ENCODE measurements around the gene SSH2.
"Not testable (repeated sequence)": the region's sequence is repeated elsewhere in the genome, so short reads cannot be mapped to it uniquely, and the experiment has no call there.

Gene SSH2

DNA sequence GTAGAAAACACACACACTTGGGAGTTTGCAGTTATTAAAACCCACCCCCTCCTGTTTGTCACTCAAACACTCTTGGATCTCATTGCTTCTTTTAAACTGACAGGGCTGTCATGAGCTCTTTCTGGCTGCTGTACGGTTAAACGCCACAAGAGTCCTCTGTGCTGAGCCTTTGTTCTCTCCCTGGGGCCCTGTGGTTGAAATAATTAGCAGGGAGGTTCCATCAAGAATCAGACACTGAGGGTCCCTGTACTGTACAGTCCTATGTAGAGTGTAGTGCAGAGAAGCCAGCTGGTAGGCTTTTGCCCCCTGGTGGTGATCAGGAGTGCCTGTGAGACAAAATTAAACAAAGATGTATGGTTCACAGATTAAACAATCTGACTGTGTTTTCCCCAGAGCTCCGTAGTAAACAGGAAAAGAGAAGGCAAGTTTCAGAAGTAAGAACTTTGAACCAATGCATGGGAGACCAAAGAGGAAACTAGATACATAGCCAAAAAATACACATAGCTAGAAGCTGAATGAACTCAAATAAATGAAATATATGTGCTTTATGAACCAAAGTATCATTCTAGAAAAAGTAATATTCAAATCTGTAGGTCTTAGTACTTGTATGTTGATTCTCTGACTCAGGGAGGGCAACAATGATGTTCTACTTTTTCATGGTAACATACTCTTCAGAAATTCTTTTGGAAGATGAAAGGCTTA, 1.4 kb upstream of the SSH2 start:
- DNase-seq (ENCODE audit: low read depth in 2 of 2), result peak; percentile 32 to 51

GRCh38 chr17:29930409-29931010, 482 bp upstream of the SSH2 start:
- no peak for DNase-seq (ENCODE audit: low read depth in 2 of 2)

DNA sequence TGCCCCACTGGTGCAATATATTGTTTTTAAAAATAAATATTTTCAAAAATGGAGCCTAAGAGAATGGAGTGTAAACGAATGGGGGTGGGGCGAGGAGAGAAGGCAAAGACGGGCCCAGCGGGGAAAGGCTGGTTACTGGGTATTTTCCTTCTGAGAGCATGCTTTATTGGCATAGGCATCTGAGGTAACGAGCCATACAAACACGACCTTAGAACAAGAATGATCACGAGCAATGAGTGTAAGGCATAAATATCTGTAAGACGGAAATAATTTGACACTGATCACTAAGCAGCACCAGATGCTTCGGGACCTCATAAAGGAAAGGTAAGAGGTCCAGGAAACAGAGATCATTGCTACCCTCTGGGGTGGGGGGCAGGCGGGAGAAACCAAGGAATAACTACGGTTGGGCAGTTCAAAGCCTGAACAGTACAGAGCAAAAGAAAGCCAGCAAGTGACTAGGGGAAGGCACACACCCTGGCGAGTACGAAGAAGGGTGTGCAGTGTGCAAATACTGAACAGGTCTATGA, 959 bp downstream of the SSH2 start:
- no peak for DNase-seq (ENCODE audit: low read depth in 2 of 2)

- no peak for DNase-seq (ENCODE audit: low read depth in 2 of 2)
Observed at GRCh38 chr17:29927546-29927945, 2.5 kb downstream of the SSH2 start.

DNA sequence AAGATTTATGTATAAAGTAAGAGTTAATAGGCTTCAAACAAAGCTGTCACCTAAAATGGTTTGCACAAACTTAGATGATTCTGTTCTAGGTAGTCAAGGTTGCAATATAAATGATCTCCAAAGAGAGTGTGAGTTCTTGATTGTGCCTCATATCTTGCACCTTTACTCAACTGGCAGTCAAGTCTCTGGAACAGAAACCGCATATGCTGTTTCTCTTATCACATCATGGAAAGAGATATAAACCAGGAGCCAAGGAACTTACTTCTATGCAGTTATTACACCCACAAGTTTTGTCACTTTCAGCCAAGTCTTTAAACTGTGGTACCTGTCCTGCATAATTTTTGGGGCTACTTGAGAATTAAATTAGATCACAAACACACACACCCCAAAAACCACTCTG, 5.2 kb downstream of the SSH2 start:
- no peak for DNase-seq (ENCODE audit: low read depth in 2 of 2)

DNA sequence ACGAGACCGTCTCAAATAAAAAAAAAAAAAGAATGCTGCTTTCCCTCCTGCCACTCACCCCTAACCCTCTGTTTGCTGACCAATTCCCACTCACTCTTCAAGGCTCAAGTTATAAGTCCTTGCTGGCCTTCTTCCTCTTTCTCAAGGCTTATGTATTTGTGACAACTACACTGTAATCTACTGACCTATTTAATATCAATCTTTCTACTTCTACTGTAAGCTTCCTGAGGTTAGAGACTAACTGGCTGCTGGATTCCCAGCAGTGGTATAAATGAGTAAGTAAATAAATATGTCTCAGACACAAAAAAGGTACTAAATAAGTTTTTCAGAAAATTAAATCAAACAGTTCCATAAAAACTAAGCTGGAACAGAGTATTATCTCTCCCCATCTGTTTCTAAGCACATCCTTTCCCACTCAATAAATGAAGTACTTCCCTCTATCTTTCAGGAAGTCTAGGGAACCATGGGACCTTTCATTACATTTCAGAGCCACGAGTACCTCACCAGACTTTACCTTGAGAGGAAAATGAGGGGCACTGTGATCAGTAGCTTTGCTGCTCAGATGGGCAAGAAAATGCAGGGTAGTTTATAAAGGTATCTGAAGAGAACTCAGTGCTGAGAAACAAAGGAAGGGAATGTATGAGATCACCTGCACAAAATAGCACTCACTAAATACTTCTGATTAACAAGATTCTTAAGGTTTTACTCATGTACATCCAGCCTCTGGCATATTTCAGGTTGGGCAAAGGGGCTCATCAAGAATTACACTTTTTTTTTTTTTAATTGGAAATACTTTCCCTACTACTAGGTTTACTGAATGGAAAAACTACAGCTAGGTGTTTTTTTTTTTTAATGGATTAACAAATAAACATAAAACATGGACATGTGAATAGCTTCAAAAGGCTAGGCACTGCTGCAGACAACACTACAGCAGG, 10.8 kb downstream of the SSH2 start:
- DNase-seq (ENCODE audit: low read depth in 2 of 2), result no peak

DNA sequence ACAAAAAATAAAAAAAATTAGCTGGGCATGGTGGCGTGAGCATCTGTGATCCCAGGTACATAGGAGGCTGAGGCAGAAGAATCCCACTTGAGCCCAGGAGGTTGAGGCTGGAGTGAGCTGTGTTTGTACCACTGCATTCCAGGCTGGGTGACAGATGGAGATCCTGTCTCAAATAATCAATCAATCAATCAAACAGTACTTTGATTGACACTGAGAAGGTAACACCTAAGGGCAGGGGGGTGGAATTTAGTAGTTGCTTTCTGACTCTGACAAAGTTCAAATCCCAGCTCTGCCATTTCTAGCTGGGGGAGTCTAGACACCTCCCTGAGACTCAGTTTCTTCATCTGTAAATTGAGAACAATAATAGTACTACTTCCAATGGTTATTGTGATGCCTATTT, 12.0 kb downstream of the SSH2 start:
- no peak for DNase-seq (ENCODE audit: low read depth in 2 of 2)

DNA sequence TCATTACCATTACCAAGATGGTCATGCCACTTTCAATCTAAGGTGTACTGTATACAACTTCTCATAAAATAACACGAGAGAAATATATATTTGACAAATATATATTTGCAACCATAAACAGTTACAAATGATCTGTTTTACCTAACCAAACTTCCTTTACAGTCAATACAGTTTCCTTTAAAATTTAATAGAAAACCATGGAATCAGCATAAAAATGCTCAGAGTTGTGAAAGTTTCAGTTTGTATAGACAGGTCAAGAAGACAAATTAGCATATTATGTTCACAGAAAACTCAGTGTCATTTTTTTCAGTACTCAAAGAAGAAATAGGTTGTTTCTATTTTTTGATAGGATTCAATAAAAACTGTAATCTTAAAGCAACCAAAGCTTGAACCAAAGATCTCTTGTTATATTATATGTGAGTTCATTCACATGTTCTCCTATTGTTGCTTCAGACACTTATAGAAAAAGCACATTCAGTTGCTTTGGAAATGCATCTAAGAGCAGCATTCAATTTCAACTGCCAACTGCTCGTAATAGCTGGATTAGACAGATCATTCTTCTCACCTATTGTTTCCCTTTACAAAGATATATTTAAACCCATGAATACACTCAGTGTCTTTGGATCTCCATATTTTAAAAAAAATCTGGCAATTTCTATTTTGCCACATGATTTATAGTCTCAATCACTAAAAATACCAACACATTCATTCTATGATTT, 15.1 kb downstream of the SSH2 start:
- DNase-seq (ENCODE audit: low read depth in 2 of 2), result no peak

GRCh38 chr17:29911641-29912177, 18.3 kb downstream of the SSH2 start:
- DNase-seq (ENCODE audit: low read depth in 2 of 2), result no peak

DNA sequence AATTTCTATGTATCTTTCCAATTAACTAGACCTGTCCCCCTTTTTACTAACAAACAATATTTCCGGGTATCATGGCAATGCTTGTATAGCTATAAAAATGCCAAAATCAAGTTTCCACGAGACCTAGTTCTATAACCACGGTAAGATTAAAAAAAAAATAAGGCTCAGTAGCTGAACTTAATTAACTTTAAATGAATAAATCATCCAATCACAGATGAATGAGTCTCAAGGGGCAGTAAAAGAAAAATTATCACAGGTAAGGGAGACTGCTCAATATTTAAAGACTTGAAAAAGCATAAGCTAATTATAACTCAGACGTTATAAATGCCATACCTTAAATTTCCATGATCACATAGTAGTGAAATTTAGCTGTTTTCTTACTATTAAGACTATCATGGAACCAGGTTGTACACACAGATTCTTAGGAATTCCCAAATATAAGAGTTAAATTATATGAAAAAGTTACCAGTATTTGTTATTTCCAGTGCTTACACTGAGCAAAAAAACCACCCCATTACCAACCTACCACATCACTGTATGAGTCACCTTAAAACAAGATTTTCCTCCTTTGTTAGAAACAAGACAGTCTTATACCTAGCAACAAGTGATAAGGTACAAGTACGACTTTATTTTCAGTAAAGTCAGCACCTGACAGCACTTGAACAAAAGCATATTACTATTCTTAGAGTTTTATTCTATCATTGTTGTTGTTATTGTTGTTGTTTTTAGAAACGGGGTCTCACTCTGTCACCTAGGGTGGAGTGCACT, 20.6 kb downstream of the SSH2 start:
- no peak for DNase-seq (ENCODE audit: low read depth in 2 of 2)

DNA sequence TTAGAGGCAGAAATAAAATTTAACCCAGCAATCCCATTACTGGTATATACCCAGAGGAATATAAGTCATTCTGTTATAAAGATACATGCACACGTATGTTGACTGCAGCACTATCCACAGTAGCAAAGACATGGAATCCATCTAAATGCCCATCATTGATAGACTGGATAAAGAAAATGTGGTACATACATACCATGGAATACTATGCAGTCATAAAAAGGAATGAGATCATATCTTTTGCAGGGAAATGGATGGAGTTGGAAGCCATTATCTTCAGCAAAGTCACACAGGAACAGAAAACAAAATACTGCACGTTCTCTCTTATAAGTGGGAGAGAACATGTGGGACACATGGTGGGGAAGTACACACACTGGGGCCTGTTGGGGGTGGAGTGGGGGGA, 23.1 kb downstream of the SSH2 start:
- DNase-seq (ENCODE audit: low read depth in 2 of 2), result no peak

DNA sequence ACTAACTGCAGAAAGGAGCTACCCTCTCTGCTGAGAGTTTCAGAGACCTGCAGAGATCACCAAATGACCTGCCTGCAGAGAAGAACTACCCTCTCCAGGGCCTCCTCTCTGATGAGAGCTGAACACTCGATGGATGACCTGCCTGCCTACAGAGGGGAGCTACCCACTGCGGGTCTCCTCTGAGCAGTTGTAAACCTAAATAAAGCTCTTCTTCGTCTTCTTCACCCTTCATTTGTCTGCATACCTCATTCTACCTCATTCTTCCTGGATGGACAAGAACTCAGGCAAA, 24.2 kb downstream of the SSH2 start:
- DNase-seq (ENCODE audit: low read depth in 2 of 2), result no peak

DNA sequence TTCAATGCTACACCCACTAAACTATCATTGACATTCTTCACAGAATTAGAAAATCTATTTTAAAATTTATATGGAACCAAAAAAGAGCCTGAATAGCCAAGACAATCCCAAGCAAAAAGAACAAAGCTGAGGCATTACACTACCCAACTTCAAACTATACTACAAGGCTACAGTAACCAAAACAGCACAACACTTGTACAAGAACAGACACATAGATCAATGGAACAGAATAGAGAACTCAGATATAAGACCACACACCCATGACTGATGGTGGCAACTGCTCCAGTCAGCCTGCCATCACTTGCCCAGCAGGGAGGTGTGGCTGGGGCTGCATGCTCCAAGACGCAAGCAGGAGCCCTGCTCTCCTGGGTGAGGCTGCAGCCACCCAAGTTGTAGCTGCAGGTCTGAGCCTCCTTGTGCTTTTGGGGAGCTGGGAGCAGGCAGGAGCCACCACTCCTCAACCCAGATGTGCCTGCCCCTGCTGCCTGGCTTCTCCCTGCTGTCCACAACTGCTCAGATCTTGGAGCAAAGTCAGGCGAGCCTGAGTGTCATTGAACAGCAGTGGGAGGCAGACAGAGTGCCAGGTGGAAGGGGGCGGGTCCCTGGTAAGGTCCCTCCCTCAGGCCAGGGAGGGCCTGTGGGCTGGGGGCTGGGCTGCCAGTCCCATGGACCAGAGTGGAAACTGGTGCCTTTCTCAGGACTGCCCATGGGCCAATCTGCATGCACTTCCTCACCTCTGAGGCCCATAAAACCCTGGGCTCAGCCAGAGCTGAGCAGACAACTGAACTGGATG, 24.7 kb downstream of the SSH2 start:
- DNase-seq (ENCODE audit: low read depth in 2 of 2), result no peak

- no peak for DNase-seq (ENCODE audit: low read depth in 2 of 2)
Observed at GRCh38 chr17:29903471-29903870, 26.6 kb downstream of the SSH2 start.

- DNase-seq (ENCODE audit: low read depth in 2 of 2), result not testable (repeated sequence)
Observed at GRCh38 chr17:29897136-29897535, 32.9 kb downstream of the SSH2 start.

- DNase-seq (ENCODE audit: low read depth in 2 of 2), result no peak
Observed at GRCh38 chr17:29892201-29892600, 37.8 kb downstream of the SSH2 start.

- no peak for DNase-seq (ENCODE audit: low read depth in 2 of 2)
Observed at GRCh38 chr17:29891131-29891530, 38.9 kb downstream of the SSH2 start.

DNA sequence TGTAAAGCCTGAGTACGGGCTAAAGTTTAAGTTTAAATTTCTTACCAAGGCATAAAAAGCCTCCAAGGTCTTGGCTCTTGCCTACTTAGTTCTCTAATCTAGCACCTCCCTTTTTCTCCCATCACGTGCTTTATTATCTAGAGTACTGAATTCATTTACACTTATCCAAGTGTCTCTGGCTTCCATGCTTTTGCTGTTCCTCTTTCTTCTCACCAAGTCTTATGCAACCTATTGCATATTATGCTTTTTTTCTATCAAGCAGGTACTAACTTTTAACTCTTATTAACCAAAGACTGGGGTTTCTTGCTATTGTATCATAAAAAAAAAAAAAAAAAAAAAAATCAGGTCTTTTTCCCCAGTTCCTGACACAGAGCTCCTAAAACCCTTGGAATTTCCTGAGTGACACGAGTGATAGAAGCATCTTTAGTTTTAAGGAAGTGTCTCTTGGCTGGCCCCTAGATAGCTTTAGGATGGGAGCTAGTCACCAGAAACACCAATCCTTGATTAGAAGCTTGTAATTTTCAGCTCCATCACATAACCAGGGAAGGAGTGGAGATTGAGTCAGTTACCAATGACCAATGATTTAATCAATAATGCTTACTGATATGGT, 44.9 kb downstream of the SSH2 start:
- no peak for DNase-seq (ENCODE audit: low read depth in 2 of 2)

DNA sequence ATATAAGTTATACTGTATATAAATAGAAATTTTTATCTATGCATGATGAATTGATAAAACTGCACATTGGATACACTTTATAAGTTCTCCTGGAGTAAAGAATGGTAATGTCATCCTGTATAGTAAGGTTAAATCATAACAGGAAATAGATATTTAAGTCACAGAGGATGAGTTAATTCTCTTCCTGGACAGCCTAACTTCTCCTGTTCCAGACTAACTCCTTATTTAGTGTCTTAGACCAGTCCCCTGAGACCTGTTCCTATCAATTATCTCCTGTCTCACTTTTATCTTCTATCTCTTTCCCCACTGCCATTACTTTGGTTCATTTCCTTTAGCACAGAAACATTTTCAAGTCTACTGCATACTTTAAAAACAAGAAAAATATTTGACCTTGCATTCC, 46.5 kb downstream of the SSH2 start:
- no peak for DNase-seq (ENCODE audit: low read depth in 2 of 2)

DNA sequence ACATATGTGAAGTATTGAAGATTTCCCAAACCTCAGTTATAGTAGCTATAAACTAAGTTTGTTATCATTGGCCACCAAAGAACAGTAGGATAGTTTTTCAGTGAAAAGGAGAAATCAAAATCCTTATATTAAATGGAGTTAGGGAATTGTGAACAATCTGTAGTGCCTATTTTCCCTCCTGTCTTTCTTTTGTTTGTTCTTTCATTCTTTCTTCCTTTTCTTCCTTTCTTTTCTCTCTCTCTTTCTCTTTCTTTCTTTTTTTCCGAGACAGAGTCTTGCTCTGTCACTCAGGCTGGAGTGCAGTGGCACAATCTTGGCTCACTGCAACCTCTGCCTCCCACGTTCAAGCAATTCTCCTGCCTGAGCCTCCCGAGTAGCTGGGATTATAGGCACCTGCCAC, 48.8 kb downstream of the SSH2 start:
- no peak for DNase-seq (ENCODE audit: low read depth in 2 of 2)

All from stimulated activated CD4-positive, alpha-beta T cell treated with anti-CD3 and anti-CD28 coated beads, Interleukin-1b, Interleukin-23, amount 100 ng/mL, for 4 hours (primary cell).